ENCODE data around the gene RBM38.

GRCh38 chr20:57426271-57426689, 35.1 kb downstream of the RBM38 start:
- TF ChIP-seq CTCF (conservative IDR thresholded peaks at IDR 0.05; ENCODE audit: low read length) (no peak), EZH2phosphoT487 (IDR thresholded peaks at IDR 0.05; ENCODE audit: borderline replicate concordance) (no peak)
